Caco-2 (cell line): ENCODE data around the gene PKIG. TPM values are rescaled to one million over a fixed set of nuclear protein-coding genes. Genes with fewer than 3 reads are reported as not detected.

Source experiments
- BruUV-seq: library from RNA; stranded (reverse); fragments of 400-500 nt; replicated peaks from 2 replicates; lab custom pipeline; 2021; lab: Mats Ljungman, UMichigan
- CTCF ChIA-PET: fragments of 300-600 bp; sonication (Branson Sonifier 250); formaldehyde crosslinking; loops from one replicate; lab custom pipeline; 2022; ENCODE audit warnings: antibody characterized with exemption; lab: Charles Lee
- POLR2A ChIA-PET: fragments of 300-600 bp; sonication (Branson Sonifier 250); formaldehyde crosslinking; loops from one replicate; lab custom pipeline; 2022; ENCODE audit warnings: antibody characterized with exemption; lab: Charles Lee
- DNase-seq, 2 experiments: peaks; one replicate each; pipeline versions ENCODE4 v3.0.0 to v3.0.0-alpha.2; 2020 to 2022
- H3K27me3 ChIP-seq: replicated peaks from 2 replicates; pipeline ENCODE4 v1.6.0; 2011; ENCODE audit warnings: low read length; ENCODE audit not compliant: control insufficient read depth, insufficient read depth
- H3K36me3 ChIP-seq: 2 replicates; pipeline ENCODE4 v1.5.1; 2011; ENCODE audit warnings: low read length; ENCODE audit not compliant: control insufficient read depth, insufficient read depth
- H3K4me1 ChIP-seq: fragments of 250-450 bp; sonication (Bioruptor Pico); 2 replicates; pipeline ENCODE4 v1.5.1; 2020; ENCODE audit warnings: mild to moderate bottlenecking
- H3K4me3 ChIP-seq: 2 replicates; pipeline ENCODE4 v1.5.1; 2011; ENCODE audit warnings: low read depth, mild to moderate bottlenecking, control low read depth, low read length
- H3K9me3 ChIP-seq: fragments of 250-450 bp; sonication (Bioruptor Pico); 2 replicates; pipeline ENCODE4 v1.5.1; 2020; ENCODE audit warnings: mild to moderate bottlenecking, moderate library complexity
- H3K27ac Mint-ChIP-seq: one replicate; pipeline ENCODE4 v1.8.0; 2022; ENCODE audit warnings: mixed read lengths; ENCODE audit not compliant: unreplicated experiment
- H3K27me3 Mint-ChIP-seq: one replicate; pipeline ENCODE4 v1.8.0; 2022; ENCODE audit warnings: mixed read lengths; ENCODE audit not compliant: insufficient read depth, unreplicated experiment
- H3K36me3 Mint-ChIP-seq: one replicate; pipeline ENCODE4 v1.8.0; 2022; ENCODE audit warnings: mild to moderate bottlenecking, mixed read lengths; ENCODE audit not compliant: insufficient read depth, unreplicated experiment
- H3K4me1 Mint-ChIP-seq: one replicate; pipeline ENCODE4 v1.8.0; 2022; ENCODE audit warnings: low read depth, mixed read lengths; ENCODE audit not compliant: unreplicated experiment
- H3K4me3 Mint-ChIP-seq: one replicate; pipeline ENCODE4 v1.8.0; 2022; ENCODE audit warnings: mild to moderate bottlenecking, moderate library complexity, mixed read lengths; ENCODE audit not compliant: unreplicated experiment
- H3K9me3 Mint-ChIP-seq: one replicate; pipeline ENCODE4 v1.8.0; 2022; ENCODE audit warnings: mixed read lengths; ENCODE audit not compliant: unreplicated experiment
- intact Hi-C: fragments of 100-400 bp; cut with micrococcal nuclease; formaldehyde crosslinking; loops from one replicate; pipeline ENCODE4 v1.10.0; 2022; ENCODE audit not compliant: unreplicated experiment
- total RNA-seq: library from RNA; stranded (reverse); gene quantifications from 2 replicates; pipeline ENCODE4 v1.2.3, GENCODE V29; 2022
- TF ChIP-seq, protein P1 (sequence below), 2 experiments: fragments of 200-600 bp in 1 of 2; IDR thresholded peaks; 1 replicate in 1 of 2; 2 replicates in 1 of 2; pipeline versions ENCODE4 v1.5.1 to v1.8.0; 2011 to 2022; ENCODE audit warnings: antibody characterized with exemption in 1 of 2, control low read depth in 1 of 2, inconsistent platforms in 1 of 2, low read depth in 1 of 2, low read length in 1 of 2, mild to moderate bottlenecking in 1 of 2, moderate library complexity in 1 of 2; ENCODE audit not compliant: insufficient read depth in 1 of 2, severe bottlenecking in 1 of 2, unreplicated experiment in 1 of 2

PKIG gene
- total RNA-seq, 1 experiment from 2014 or later = 25.9 TPM

DNA sequence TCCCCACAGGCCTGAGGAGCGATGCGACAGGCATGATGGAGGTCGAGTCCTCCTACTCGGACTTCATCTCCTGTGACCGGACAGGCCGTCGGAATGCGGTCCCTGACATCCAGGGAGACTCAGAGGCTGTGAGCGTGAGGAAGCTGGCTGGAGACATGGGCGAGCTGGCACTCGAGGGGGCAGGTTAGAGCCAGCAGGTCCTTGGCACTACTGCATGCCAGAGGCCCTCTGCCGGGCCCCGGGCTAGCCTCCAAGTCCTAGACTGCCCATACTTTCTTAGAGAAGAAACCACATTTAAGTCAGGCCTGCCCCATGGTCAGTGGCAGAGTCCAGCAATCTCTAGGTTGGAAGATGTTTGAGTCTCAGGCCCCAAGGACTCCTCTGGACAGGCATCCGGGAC is 32.1 kb downstream of the PKIG start:
- TF ChIP-seq, protein P1, sequence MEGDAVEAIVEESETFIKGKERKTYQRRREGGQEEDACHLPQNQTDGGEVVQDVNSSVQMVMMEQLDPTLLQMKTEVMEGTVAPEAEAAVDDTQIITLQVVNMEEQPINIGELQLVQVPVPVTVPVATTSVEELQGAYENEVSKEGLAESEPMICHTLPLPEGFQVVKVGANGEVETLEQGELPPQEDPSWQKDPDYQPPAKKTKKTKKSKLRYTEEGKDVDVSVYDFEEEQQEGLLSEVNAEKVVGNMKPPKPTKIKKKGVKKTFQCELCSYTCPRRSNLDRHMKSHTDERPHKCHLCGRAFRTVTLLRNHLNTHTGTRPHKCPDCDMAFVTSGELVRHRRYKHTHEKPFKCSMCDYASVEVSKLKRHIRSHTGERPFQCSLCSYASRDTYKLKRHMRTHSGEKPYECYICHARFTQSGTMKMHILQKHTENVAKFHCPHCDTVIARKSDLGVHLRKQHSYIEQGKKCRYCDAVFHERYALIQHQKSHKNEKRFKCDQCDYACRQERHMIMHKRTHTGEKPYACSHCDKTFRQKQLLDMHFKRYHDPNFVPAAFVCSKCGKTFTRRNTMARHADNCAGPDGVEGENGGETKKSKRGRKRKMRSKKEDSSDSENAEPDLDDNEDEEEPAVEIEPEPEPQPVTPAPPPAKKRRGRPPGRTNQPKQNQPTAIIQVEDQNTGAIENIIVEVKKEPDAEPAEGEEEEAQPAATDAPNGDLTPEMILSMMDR (IDR thresholded peaks at IDR 0.05; ENCODE audit: insufficient read depth in 1 of 2, low read depth in 1 of 2, low read length in 1 of 2, severe bottlenecking in 1 of 2, unreplicated experiment in 1 of 2) = no peak
- Histone ChIP-seq H3K4me1 (peaks cover 3% of the 10 kb centered on the region), H3K27me3 (no peaks in the 10 kb centered on the region), H3K4me3 (no peak overlapping the region), H3K9me3 (no peaks in the 10 kb centered on the region), H3K36me3 (no peaks in the 10 kb centered on the region)
- intact Hi-C loops = loop anchor here (5.0 kb wide), 1 partner anchor 302 kb away; the partner anchor contains the start of gene FITM2
- Mint-ChIP-seq H3K4me3 (no peak overlapping the region), H3K36me3 (peaks cover 9% of the 10 kb centered on the region), H3K4me1 (peaks cover 9% of the 10 kb centered on the region), H3K27me3 (no peaks in the 10 kb centered on the region), H3K27ac (no peak overlapping the region), H3K9me3 (no peaks in the 10 kb centered on the region)
- no peak for DNase-seq
- ChIA-PET POLR2A (no interaction called here), CTCF (no interaction called here)
- BruUV-seq = no TSS peak

DNA sequence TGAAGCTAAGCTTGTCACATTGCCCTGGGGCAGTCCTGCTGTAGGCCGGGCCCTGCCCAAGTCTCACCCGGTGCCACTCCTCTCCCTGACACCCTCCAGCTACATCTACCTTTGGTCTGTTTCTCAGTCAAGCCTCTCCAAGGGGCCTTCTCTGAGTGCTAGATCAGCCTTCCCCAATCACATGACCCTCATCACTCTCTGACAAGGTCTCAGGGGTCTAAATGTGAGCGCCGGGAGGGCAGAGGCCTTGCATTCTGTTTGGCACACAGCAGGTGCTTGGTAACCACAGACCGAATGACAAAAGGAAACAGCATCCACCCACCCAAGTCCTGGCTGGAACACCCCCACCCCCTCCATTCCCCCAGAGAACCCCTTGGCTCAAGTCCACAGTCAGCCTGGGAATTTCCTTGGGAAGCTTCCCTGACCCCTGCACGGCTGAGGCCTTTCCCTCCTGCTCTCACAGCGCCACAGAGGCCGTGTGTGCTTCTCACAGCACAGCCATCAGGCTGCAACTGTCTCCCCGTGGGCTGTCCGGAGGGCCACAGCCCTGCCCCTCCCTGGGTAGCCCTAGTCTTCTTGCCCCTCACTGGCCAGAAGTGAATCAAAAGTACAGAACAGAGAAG is 32.9 kb downstream of the PKIG start:
- POLR2A ChIA-PET = no interaction called here
- no peak overlapping the region for H3K4me3 Mint-ChIP-seq
- no peaks in the 10 kb centered on the region for H3K27me3 Mint-ChIP-seq
- TF ChIP-seq, protein P1 (IDR thresholded peaks at IDR 0.05; ENCODE audit: insufficient read depth in 1 of 2, low read depth in 1 of 2, low read length in 1 of 2, severe bottlenecking in 1 of 2, unreplicated experiment in 1 of 2) = no peak
- Histone ChIP-seq H3K4me1 (no peaks in the 10 kb centered on the region), H3K27me3 (no peaks in the 10 kb centered on the region), H3K36me3 (no peaks in the 10 kb centered on the region), H3K9me3 (no peaks in the 10 kb centered on the region), H3K4me3 (no peak overlapping the region)
- intact Hi-C loops = no loop called here
- CTCF ChIA-PET = interaction anchor here (0.6 kb wide), 1 partner anchor 406 kb away, joined by 3 read pairs; no protein-coding TSS in a partner anchor
- BruUV-seq = no TSS peak
- H3K27ac Mint-ChIP-seq = no peak overlapping the region
- peaks cover 14% of the 10 kb centered on the region for H3K36me3 Mint-ChIP-seq
- DNase-seq = no peak
- H3K4me1 Mint-ChIP-seq = peaks cover 4% of the 10 kb centered on the region
- no peaks in the 10 kb centered on the region for H3K9me3 Mint-ChIP-seq

DNA sequence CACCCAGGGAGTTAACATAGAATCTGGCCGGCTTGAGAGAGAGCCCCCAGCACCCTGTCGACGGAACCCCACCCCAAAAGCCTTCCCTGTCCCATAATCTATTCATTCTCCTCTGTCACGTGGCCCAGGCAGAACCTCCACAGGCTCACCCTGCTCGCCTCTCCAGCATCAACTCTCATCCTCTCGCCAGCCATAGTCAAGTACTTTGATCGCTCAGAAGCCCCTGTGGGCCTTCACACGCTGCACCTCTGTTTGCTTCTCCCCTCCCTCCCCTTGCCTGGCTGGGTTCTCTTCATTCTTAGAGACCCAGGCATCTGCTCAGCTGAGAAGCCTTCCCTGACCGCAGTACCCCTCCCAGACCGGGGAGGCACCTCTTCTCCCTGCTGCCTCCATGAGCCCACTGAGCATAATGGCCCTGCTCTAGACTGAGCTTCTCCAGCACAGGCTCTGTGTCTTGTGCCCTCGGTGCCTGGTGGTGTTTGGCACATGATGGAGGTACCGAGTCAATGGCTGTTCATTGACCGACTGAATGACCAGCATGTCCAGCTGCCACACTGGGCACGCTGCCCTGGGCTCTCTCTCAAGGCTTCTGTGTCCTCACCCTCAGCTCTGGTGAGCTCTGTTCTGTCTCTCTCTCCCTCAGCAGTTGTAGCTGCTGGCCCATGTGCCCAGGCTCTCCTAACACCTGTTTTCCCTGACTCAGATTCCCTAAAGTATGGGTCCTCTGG is 33.7 kb downstream of the PKIG start:
- no peaks in the 10 kb centered on the region for H3K27me3 Mint-ChIP-seq
- intact Hi-C loops = no loop called here
- H3K9me3 Mint-ChIP-seq = no peaks in the 10 kb centered on the region
- no peaks in the 10 kb centered on the region for H3K9me3 ChIP-seq
- no peaks in the 10 kb centered on the region for H3K4me1 ChIP-seq
- H3K4me3 ChIP-seq = no peak overlapping the region
- ChIA-PET CTCF (interaction anchor here (0.6 kb wide), 1 partner anchor 407 kb away, joined by 3 read pairs; no protein-coding TSS in a partner anchor), POLR2A (no interaction called here)
- no peak overlapping the region for H3K4me3 Mint-ChIP-seq
- no peaks in the 10 kb centered on the region for H3K27me3 ChIP-seq
- H3K36me3 ChIP-seq = no peaks in the 10 kb centered on the region
- no TSS peak for BruUV-seq
- H3K27ac Mint-ChIP-seq = peak overlapping the region; percentile 1
- no peaks in the 10 kb centered on the region for H3K4me1 Mint-ChIP-seq
- no peak for DNase-seq
- H3K36me3 Mint-ChIP-seq = peaks cover 16% of the 10 kb centered on the region
- TF ChIP-seq, protein P1 (IDR thresholded peaks at IDR 0.05; ENCODE audit: insufficient read depth in 1 of 2, low read depth in 1 of 2, low read length in 1 of 2, severe bottlenecking in 1 of 2, unreplicated experiment in 1 of 2) = no peak
